Activated CD8-positive, alpha-beta memory T cell treated with anti-CD3 and anti-CD28 coated beads for 36 hours (primary cell): ENCODE results near the gene RHOF. TPM values are rescaled to one million over a fixed set of nuclear protein-coding genes. Genes with fewer than 3 reads are reported as not detected.

Experiments
- CTCF ChIA-PET: fragments of 350-600 bp; sonication (Branson Sonifier 250); formaldehyde crosslinking; loops from one replicate; lab custom pipeline; 2021; ENCODE audit warnings: antibody characterized with exemption; lab: Charles Lee
- POLR2A ChIA-PET: fragments of 350-600 bp; sonication (Branson Sonifier 250); formaldehyde crosslinking; loops from one replicate; lab custom pipeline; 2021; ENCODE audit warnings: antibody characterized with exemption; lab: Charles Lee
- total RNA-seq, 2 experiments: library from RNA; stranded (reverse); gene quantifications; one replicate each; pipeline ENCODE4 v1.2.3, GENCODE V29; 2021

The RHOF gene
- total RNA-seq, 2 experiments from 2014 or later, result 110 to 116 TPM

DNA sequence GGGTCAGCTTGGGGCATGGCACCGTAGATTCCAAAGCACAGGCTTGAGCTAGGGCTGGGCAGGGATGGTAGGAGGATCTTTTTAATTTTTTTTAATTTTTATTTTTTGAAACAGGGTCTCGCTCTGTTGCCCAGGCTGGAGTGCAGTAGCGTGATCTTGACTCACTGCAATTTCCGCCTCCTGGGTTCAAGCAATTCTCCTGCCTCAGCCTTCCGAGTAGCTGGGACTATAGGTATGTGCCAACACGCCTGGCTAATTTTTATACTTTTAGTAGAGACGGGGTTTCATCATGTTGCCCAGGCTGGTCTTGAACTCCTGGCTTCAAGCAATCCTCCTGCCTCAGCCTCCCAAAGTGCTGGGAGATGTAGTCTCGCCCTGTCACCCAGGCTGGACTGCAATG is 2.7 kb downstream of the RHOF start:
- CTCF ChIA-PET, result interaction anchor here (27.0 kb wide), 2 partner anchors 5 to 10 kb away, joined by 826 read pairs; partner anchors contain the start of genes RHOF and SETD1B

GRCh38 chr12:121789800-121790728 is 3.4 kb downstream of the RHOF start:
- POLR2A ChIA-PET, result interaction anchor here (0.6 to 3.4 kb wide), 7 partner anchors 9 to 163 kb away, joined by 3 to 22 read pairs (median 4); partner anchors contain the start of gene ORAI1
- CTCF ChIA-PET, result interaction anchor here (0.9 to 27.0 kb wide), 4 partner anchors 4 to 99 kb away, joined by 3 to 826 read pairs (median 416); partner anchors contain the start of genes PSMD9, RHOF and SETD1B

More for the DNA sequence above, 2.7 kb downstream of the RHOF start:
- POLR2A ChIA-PET, result interaction anchor here (0.5 to 3.4 kb wide), 3 partner anchors 9 to 20 kb away, joined by 3 to 22 read pairs (median 3); no protein-coding TSS in a partner anchor

DNA sequence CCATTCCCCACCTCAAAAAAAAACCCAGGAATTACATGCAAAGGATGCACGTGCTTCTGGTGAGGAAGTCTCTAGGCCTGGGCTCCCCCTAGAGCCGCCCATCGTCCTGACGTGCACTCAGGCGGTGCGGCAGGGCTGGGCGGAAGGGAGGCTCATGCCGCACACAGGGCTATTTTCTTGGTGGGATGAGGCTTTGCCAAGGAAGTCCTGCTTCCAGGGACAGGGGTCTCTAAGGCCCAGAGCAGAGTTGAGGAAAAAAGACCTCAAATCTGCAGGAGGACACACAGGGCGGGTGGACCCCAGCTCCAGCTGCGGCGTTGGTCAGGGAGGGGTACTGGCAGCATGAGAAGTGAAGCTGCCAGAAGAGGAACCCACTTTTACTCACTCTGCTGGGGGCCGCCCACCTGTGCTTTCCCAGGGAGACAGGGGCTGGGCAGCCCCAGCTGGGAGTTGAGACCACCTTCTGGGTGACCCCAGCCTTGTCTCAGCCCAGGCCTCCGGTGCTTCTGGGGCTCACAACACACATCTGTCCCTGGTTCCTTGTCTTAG is 4.2 kb downstream of the RHOF start:
- ChIA-PET POLR2A (interaction anchor here (0.6 to 3.4 kb wide), 7 partner anchors 8 to 162 kb away, joined by 3 to 22 read pairs (median 4); partner anchors contain the start of gene ORAI1), CTCF (interaction anchor here (0.9 to 27.0 kb wide), 4 partner anchors 4 to 99 kb away, joined by 3 to 826 read pairs (median 416); partner anchors contain the start of genes PSMD9, RHOF and SETD1B)

- ChIA-PET CTCF (interaction anchor here (0.6 to 27.0 kb wide), 4 partner anchors 3 to 88 kb away, joined by 3 to 826 read pairs (median 414); partner anchors contain the start of genes RHOF, SETD1B and TMEM120B), POLR2A (interaction anchor here (0.5 to 0.8 kb wide), 4 partner anchors 13 to 112 kb away, joined by 3 to 4 read pairs (median 3); no protein-coding TSS in a partner anchor)
Observed at GRCh38 chr12:121788176-121788818, 5.2 kb downstream of the RHOF start.

DNA sequence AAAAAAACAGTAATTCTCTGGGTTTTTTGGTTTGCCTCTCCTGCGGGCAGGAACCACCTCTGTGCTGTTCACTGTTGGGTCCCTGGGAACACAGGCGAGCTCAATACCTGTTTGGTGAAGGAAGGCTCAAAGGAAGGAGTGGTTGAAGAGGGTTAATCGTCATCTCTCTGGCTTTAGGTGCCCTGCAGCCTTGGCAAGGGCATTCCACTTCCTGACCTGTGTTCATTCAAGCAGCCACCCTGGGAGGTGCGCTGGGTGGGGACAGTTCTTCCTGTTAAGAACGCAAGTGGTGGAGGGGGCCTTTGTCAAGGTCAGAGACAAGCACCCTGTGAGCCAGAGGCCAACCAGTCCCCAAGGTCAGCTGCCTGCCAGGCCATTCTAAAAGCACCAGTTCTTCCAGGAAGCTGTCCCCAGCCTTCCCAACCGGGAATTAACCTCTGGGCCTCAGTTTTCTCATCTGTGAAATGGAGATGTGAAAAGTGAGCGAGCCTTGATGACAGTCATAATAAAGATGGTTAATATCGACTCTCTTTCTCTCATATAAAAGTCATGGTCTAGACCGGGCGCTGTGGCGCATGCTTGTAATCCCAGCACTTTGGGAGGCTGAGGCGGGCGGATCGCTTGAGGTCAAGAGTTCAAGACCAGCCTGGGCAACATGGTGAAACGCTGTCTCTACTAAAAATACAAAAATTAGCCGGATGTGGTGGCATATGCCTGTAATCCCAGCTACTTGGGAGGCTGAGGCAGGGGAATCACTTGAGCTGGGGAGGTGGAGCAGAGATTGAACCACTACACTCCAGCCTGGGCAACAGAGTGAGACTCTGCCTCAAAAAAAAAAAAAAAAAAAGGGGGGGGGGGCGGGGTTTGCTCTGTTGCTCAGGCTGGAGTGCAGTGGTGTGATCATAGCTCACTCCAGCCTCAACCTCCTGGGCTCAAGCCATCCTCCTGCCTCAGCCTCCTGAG is 6.1 kb downstream of the RHOF start:
- ChIA-PET POLR2A (interaction anchor here (0.5 to 0.8 kb wide), 5 partner anchors 14 to 112 kb away, joined by 3 to 4 read pairs (median 3); no protein-coding TSS in a partner anchor), CTCF (interaction anchor here (0.6 to 27.0 kb wide), 5 partner anchors 2 to 124 kb away, joined by 3 to 826 read pairs (median 3); partner anchors contain the start of genes RHOF, SETD1B and TMEM120B)

- ChIA-PET CTCF (interaction anchor here (1.0 to 27.0 kb wide), 2 partner anchors 14 to 125 kb away, joined by 3 to 826 read pairs; partner anchors contain the start of genes RHOF and SETD1B), POLR2A (no interaction called here)
Observed at GRCh38 chr12:121786440-121786825, 7.1 kb downstream of the RHOF start.

DNA sequence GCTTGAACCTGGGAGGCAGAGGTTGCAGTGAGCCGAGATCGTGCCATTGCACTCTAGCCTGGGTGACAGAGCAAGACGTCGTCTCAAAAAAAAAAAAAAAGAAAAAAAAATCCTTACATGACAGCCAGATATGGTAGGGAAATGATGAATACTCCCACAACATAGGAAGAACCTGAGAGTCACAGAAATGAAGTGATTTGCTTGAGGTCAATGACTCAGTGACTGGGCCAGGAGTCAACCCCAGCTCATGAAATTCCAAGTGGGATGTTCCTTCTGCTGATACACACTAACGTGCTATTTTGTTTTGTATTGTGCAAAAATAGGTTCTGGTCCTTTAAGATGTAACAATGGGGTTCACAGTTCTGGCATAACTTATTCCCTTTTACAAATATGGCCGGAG is 9.0 kb downstream of the RHOF start:
- ChIA-PET CTCF (interaction anchor here (0.6 to 27.0 kb wide), 4 partner anchors 10 to 248 kb away, joined by 3 to 826 read pairs (median 4); partner anchors contain the start of genes RHOF and SETD1B), POLR2A (interaction anchor here (1.0 kb wide), 1 partner anchor 11 kb away, joined by 3 read pairs; no protein-coding TSS in a partner anchor)

GRCh38 chr12:121783766-121784165 is 9.7 kb downstream of the RHOF start:
- POLR2A ChIA-PET, result interaction anchor here (1.0 kb wide), 1 partner anchor 12 kb away, joined by 3 read pairs; no protein-coding TSS in a partner anchor
- CTCF ChIA-PET, result interaction anchor here (0.6 to 27.0 kb wide), 4 partner anchors 9 to 247 kb away, joined by 3 to 826 read pairs (median 4); partner anchors contain the start of genes RHOF and SETD1B

DNA sequence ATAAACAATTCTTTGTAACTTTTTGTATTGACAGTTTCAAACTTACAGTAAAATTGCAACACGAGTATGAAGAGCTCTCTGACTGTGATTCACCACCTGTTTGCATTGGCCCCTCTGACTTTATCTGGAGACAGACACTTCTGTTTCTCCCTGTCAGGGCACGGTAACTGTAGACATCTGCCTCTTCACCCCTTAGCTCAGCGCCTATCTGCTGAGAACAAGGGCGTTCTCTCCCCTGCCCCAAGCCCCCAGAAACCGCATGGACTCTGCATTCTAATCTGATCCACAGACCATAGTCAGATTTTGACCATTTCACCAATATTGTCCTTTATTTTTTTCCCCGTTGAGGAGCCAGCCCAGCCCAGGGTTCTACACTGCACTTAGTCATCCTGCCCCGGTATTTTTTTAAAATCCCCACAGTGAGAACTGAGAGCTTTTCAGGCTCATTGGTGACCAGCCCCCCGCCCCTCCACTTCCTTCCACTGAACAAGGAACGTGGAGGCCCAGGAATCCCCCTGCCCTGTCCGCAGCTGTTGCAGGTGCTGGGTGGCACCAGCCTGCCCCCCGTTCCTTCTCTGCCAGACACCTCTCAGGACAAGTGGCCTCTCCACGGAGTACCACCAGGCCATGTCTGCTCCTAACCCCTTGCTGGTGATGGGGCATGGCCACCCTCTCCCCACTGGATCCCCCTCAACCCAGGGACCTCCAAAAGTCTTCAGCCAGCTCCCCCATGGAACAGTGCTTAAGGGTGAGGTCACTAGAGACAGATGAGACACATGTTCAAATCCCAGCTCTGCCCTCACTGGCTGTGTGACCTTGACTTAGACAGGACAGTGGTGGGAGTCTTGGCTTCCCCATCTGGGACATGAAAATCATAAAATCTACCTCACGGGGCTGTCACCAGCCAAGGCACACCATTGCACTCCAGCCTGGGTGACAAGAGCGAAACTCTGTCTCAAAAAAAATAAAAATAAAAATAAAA is 11.2 kb downstream of the RHOF start:
- ChIA-PET POLR2A (interaction anchor here (0.9 to 2.9 kb wide), 6 partner anchors 8 to 69 kb away, joined by 3 to 37 read pairs (median 5); partner anchors contain the start of genes RHOF and TMEM120B), CTCF (interaction anchor here (0.6 to 27.0 kb wide), 9 partner anchors 9 to 106 kb away, joined by 3 to 826 read pairs (median 5); partner anchors contain the start of genes PSMD9, RHOF and SETD1B)

- ChIA-PET CTCF (interaction anchor here (0.7 to 27.0 kb wide), 7 partner anchors 8 to 107 kb away, joined by 3 to 826 read pairs (median 7); partner anchors contain the start of genes PSMD9, RHOF and SETD1B), POLR2A (interaction anchor here (0.9 to 2.9 kb wide), 6 partner anchors 9 to 68 kb away, joined by 3 to 37 read pairs (median 5); partner anchors contain the start of genes RHOF and TMEM120B)
Observed at GRCh38 chr12:121781484-121781997, 11.9 kb downstream of the RHOF start.

- POLR2A ChIA-PET, result interaction anchor here (2.9 kb wide), 1 partner anchor 10 kb away, joined by 22 read pairs; no protein-coding TSS in a partner anchor
- CTCF ChIA-PET, result interaction anchor here (0.6 to 27.0 kb wide), 4 partner anchors 13 to 809 kb away, joined by 3 to 826 read pairs (median 4); partner anchors contain the start of genes RHOF, SETD1B and TMEM120B
Observed at GRCh38 chr12:121780429-121780828, 13.1 kb downstream of the RHOF start.

GRCh38 chr12:121779422-121779895 is 14.0 kb downstream of the RHOF start:
- CTCF ChIA-PET, result interaction anchor here (27.0 kb wide), 1 partner anchor 21 kb away, joined by 826 read pairs; the partner anchor contains the start of genes RHOF and SETD1B

GRCh38 chr12:121778567-121779421 is 14.7 kb downstream of the RHOF start:
- CTCF ChIA-PET, result interaction anchor here (0.7 to 27.0 kb wide), 3 partner anchors 14 to 71 kb away, joined by 3 to 826 read pairs (median 3); partner anchors contain the start of genes RHOF and SETD1B
- POLR2A ChIA-PET, result interaction anchor here (0.6 to 0.9 kb wide), 3 partner anchors 11 to 67 kb away, joined by 3 to 4 read pairs (median 3); no protein-coding TSS in a partner anchor

More at GRCh38 chr12:121779422-121779895, 14.0 kb downstream of the RHOF start:
- POLR2A ChIA-PET, result interaction anchor here (0.7 to 2.9 kb wide), 3 partner anchors 10 to 68 kb away, joined by 3 to 22 read pairs (median 4); no protein-coding TSS in a partner anchor
